ENCODE results near the gene BEND4.

The BEND4 gene

DNA sequence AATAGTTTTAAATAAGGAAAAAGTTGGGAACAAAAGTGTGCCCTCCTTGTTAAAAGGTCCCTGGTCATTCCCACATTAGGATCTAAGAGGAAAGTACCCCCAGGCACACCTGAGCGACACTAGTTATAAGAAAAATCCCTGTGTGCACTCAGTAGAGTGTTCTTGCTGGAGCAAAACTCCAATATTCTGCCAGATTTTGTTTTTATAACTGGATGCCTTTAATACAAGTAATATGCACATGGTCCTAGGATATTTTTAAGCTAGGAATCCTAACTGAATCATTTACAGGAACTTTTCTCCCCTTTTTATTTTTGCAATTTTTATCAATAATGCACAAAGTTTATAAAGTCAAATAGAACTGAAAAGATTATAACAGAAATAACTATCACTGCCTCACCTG lies 68.6 kb downstream of the BEND4 start:
- no peak overlapping the region for H3K4me3 Mint-ChIP-seq
- H3K27me3 Mint-ChIP-seq (ENCODE audit: low read depth), result no peaks in the 10 kb centered on the region
- no peaks in the 10 kb centered on the region for H3K9me3 Mint-ChIP-seq
- no peak overlapping the region for H3K27ac Mint-ChIP-seq
- peaks cover 34% of the 10 kb centered on the region for H3K36me3 Mint-ChIP-seq (ENCODE audit: low read depth)
- no peaks in the 10 kb centered on the region for H3K4me1 Mint-ChIP-seq
- TF ChIP-seq, protein P1, sequence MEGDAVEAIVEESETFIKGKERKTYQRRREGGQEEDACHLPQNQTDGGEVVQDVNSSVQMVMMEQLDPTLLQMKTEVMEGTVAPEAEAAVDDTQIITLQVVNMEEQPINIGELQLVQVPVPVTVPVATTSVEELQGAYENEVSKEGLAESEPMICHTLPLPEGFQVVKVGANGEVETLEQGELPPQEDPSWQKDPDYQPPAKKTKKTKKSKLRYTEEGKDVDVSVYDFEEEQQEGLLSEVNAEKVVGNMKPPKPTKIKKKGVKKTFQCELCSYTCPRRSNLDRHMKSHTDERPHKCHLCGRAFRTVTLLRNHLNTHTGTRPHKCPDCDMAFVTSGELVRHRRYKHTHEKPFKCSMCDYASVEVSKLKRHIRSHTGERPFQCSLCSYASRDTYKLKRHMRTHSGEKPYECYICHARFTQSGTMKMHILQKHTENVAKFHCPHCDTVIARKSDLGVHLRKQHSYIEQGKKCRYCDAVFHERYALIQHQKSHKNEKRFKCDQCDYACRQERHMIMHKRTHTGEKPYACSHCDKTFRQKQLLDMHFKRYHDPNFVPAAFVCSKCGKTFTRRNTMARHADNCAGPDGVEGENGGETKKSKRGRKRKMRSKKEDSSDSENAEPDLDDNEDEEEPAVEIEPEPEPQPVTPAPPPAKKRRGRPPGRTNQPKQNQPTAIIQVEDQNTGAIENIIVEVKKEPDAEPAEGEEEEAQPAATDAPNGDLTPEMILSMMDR (IDR thresholded peaks at IDR 0.05; ENCODE audit: unreplicated experiment in 3 of 3), result no peak

DNA sequence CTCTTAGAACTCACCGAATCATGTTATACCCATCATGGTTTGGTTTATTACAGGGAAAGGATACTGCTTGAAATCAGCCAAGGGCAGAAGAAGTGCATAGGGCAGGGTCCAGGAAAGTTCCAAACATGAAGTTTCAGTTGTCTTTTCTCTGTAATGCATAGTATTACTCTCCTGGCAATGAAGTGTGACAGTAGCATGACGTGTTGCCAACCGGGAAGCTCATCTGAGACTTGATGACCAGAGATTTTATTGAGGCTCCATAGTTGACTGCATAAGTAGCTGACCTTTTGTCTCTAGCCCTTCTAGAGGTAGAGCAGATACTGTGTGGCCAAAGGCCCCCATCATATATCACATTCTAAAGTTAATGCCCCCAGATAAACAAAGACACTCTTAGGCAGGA lies 72.1 kb downstream of the BEND4 start:
- TF ChIP-seq, protein P1 (IDR thresholded peaks at IDR 0.05; ENCODE audit: unreplicated experiment in 3 of 3), result no peak
- no peak overlapping the region for H3K27ac Mint-ChIP-seq
- no peaks in the 10 kb centered on the region for H3K4me1 Mint-ChIP-seq
- H3K36me3 Mint-ChIP-seq (ENCODE audit: low read depth), result peaks cover 34% of the 10 kb centered on the region
- H3K4me3 Mint-ChIP-seq, result no peak overlapping the region
- no peaks in the 10 kb centered on the region for H3K9me3 Mint-ChIP-seq
- no peaks in the 10 kb centered on the region for H3K27me3 Mint-ChIP-seq (ENCODE audit: low read depth)

DNA sequence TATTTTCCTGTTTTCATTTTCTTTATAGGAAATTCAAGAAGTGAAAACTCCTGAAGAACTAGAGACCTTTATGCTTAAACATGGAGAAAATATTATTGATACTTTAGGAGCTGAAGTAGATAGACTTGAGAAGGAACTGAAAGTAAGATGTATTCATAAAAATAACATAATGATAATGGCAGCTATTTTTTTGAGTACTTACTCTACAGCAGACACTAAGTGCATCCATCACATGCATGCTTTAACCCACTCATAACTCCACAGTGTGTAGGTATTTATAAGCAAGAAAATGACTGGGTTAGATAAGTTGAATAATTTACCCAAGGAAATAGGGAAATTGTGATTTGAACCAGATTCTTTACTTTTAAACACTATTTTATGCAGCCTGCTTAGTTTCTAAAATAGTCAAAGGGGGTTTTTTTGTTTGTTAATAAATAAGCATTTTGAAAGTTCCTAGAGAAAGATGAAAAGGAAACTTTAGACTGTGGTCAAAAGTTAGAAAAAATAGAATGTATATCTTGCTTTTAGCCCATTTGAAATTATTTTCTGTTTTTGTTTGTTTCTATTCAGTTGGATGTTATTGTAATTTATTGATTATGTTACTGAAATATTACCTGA lies 74.2 kb downstream of the BEND4 start:
- Mint-ChIP-seq H3K27me3 (ENCODE audit: low read depth) (no peaks in the 10 kb centered on the region), H3K4me1 (no peaks in the 10 kb centered on the region), H3K4me3 (no peak overlapping the region), H3K36me3 (ENCODE audit: low read depth) (peaks cover 42% of the 10 kb centered on the region), H3K27ac (no peak overlapping the region), H3K9me3 (no peaks in the 10 kb centered on the region)
- TF ChIP-seq, protein P1 (IDR thresholded peaks at IDR 0.05; ENCODE audit: unreplicated experiment in 3 of 3), result no peak

DNA sequence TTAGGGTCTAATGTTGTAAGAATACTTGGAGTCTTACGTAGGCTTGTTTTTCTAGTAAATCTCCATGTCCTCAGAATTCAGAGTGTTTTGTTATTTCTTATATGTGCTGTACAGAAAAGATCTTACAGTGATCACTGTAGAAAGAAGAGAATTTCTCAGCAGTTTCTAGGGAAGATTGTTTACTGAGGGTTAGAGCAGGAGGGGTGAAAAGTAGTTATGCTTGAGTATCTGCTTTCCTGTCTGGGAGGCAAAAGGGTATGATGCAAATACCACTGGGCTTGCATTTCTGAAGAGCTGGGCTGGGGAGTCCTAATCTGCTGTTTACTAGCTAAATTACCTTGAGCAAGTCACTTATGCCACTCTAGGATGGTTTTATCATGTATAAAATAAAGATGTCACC lies 78.2 kb downstream of the BEND4 start:
- H3K27me3 Mint-ChIP-seq (ENCODE audit: low read depth), result no peaks in the 10 kb centered on the region
- TF ChIP-seq, protein P1 (IDR thresholded peaks at IDR 0.05; ENCODE audit: unreplicated experiment in 3 of 3), result no peak
- no peaks in the 10 kb centered on the region for H3K9me3 Mint-ChIP-seq
- H3K4me1 Mint-ChIP-seq, result no peaks in the 10 kb centered on the region
- H3K4me3 Mint-ChIP-seq, result no peak overlapping the region
- no peak overlapping the region for H3K27ac Mint-ChIP-seq
- H3K36me3 Mint-ChIP-seq (ENCODE audit: low read depth), result peaks cover 56% of the 10 kb centered on the region

DNA sequence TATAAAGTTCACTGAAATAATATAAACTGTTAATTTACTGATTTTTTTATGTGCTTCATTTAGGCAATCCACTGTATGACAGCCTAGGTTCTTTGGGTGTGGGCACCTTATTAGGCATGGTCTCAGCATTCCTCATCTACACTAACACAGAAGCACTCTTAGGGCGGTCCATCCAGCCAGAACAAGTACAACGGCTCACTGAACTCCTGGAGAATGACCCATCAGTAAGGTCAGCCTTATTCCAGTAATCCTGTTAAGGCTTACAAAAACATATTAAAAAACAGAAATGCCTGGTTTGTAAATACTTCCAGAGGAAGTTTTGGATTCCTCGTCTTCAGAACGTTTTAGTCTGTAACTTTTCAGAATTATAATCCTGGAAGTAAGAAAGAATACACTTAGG lies 82.0 kb downstream of the BEND4 start:
- no peaks in the 10 kb centered on the region for H3K27me3 Mint-ChIP-seq (ENCODE audit: low read depth)

DNA sequence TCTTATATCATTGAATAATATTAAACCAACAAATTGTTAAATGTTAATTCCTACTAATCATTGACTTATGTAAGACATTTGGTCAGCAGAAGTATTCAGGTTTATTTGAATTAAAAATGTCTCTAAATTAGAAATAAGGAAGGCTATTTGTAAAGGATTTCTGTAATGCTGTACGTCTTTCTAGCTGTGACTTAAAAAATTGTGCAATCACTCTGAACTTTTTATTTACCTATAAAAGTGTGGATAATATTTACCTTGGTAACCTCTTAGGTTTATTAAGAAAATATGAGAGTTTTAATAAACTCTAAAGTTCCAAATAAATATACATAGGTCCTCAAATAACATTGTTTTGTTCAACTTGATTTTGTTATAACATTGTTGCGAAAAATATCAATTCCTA lies 85.2 kb downstream of the BEND4 start:
- TF ChIP-seq, protein P1 (IDR thresholded peaks at IDR 0.05; ENCODE audit: unreplicated experiment in 3 of 3), result no peak
- Mint-ChIP-seq H3K27ac (no peak overlapping the region), H3K27me3 (ENCODE audit: low read depth) (no peaks in the 10 kb centered on the region), H3K9me3 (no peaks in the 10 kb centered on the region), H3K4me3 (no peak overlapping the region), H3K4me1 (no peaks in the 10 kb centered on the region), H3K36me3 (ENCODE audit: low read depth) (peaks cover 32% of the 10 kb centered on the region)

More for the DNA sequence above, 82.0 kb downstream of the BEND4 start:
- Mint-ChIP-seq H3K27ac (no peak overlapping the region), H3K9me3 (no peaks in the 10 kb centered on the region), H3K36me3 (ENCODE audit: low read depth) (peaks cover 43% of the 10 kb centered on the region), H3K4me1 (no peaks in the 10 kb centered on the region), H3K4me3 (no peak overlapping the region)
- TF ChIP-seq, protein P1 (IDR thresholded peaks at IDR 0.05; ENCODE audit: unreplicated experiment in 3 of 3), result no peak
